Kidney capillary endothelial cell (primary cell): Measurements from ENCODE around the gene SNAI3.

ENCODE experiments used
- DNase-seq: peaks from one replicate; pipeline ENCODE4 v3.0.0-alpha.2; 2018; ENCODE audit warnings: low spot score

SNAI3 gene

DNA sequence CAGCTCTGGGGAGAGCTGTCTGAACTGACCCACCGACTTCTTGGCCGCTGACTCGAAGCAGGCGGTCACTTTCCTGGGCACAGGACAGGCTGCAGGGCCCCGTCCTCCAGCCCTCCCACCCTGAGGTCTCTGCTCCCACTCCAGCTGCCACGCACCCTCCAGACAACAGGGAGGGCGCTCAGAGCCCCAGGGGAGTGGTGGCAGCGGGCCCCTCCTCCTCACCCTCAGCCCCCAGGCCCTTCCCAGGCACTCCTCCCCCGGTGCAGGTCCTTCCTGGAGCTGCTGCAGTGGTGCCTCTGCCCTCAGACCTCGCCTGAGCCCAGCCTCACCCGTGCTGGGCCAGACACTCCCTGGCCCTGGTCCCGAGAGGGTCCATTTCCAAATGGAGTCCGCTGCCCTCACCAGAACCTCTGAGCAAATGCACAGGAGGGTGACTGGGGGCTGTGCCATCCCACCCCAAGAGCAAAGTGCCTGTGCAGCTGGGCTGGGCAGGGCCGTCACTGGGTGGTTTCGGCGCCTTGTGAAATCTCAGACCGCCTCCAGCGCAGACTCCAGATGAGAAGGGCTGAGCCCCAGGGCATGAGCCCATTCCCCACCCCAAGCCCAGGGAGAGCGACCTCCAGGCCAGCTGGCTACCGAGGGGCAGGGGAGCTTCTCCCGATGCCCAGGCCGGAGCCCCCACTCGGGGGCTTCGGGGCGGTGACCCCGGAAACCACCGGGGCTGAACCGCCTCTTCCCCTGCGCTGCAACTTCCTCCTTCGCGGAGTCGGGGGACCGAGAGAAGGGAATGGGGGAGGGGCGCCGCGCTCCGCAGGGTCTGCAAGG, 36.2 kb downstream of the SNAI3 start:
- no peak for DNase-seq

DNA sequence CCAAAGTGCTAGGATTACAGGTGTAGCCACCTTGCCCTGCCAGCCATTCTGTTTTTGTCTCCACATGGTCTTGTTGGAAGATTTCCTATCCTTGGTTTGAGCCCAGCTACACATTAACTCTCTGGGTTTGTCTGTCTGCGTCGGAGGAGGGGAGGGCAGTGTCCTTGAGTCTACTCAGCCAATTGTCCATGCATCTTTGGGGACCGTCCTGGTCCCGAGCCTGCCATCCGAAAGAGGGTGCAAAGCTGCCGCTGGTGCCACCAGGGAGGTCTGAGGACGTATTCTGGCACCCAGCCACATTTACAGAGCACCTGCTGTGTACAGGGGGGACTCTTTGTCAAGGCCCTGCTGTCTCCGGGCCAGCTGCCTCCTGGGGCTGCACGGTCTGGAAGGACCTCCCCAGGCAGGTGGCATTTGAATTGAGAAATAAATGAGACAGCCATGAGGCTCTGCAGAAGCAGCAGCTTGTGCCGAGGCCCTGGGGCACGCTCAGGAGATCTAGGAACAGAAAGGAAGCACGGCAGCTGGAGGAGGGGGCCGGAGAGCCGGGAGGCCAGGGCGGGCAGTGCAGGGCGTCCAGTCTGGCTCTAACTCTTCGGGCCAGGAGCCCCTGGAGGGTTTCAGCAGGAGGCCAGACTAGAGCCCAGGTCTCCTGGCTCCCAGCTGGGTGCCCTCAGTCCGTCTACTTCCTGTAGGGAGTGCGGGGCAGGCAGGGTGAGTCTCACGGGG, 36.9 kb downstream of the SNAI3 start:
- DNase-seq: no peak

DNA sequence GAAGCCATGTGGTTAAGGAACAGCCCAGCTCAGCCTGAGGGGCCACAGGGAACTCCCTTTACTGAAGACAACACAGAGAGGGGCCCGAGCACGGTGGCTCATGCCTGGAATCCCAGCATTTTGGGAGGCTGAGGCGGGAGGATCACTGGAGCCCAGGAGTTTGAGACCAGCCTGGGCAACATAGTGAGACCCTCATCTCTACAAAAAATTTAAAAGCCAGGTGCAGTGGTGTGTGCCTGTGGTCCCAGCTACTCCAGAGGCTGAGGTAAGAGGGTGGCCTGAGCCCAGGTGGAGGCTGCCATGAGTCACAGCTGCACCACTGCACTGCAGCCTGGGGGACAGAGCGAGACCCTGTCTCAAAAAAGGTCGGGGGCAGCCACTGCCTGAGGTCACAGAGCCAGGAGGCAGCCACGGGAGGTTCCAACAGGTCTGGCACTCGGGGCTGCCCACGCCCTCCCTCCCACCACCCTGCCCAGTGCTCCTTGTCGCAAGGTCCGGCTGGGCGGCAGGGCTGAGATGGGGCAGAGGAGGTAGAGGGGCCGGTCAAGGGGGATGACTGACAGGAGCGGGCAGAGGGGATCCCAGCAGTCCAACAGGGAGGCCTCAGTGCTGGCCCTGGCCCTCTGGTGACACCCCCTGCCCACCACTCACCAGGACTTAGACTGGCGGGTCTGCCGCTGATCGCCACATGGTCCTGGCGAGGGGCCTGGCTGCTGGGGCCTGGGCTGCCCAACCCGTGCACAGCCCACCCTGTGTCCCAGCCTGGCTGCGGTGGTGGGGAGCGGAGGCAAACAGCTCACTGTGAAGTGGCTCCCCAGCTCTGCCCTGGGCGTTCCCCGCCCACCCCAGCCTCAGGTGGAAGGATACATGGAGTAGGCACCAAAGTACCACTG, 38.9 kb downstream of the SNAI3 start:
- no peak for DNase-seq

DNA sequence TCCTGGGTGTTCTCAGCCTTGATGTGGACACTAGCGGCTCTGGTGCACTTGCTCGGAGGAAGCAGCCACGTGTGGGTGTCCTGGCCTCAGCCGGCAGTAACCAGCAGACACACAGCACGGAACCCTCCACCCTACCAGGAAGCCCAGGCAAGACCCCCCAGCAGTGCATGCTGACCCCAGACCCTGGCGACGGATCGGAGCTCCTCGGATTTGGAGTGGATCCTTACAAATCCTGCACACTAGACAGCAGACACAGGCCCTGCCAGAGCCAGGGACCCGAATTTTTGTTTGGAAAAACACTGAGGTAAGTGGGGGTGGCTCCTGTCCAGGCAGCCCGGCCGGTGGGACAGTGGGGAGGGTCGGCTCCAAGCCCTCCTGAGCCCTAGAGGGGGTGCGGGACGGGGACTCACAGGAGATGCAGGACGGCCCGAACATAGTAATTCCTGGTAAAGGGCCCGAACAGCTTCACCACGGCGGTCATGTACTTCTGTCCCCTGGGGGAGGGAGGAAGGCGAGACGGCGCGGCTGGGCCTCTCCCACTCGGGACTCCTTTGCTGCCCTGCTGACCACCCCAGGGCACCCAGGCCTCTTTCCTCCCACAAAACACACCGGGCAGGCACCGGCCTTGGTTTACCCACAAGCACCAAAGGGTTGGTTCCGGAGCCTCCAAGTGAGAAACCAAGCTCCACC, 39.8 kb downstream of the SNAI3 start:
- DNase-seq: no peak

DNA sequence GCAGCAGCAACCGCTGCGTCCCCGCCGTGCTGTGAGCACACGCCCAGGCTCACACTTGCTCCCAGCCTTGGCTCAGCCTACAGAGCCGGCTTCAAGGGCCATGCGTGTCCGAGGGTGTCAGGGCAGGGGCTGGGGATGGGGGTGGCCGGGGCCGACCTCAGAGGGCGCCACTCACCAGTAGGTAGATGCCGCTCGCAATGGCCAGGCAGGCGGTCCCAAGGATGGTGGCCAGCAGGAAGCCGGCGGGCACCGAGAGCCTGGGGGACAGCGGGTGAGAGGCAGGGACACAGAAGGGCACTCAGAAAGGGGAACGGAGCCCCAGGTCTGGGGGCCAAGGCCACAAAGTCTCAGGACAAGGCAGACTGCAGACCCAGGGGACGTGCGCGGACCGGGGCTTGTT, 40.4 kb downstream of the SNAI3 start:
- DNase-seq: no peak

DNA sequence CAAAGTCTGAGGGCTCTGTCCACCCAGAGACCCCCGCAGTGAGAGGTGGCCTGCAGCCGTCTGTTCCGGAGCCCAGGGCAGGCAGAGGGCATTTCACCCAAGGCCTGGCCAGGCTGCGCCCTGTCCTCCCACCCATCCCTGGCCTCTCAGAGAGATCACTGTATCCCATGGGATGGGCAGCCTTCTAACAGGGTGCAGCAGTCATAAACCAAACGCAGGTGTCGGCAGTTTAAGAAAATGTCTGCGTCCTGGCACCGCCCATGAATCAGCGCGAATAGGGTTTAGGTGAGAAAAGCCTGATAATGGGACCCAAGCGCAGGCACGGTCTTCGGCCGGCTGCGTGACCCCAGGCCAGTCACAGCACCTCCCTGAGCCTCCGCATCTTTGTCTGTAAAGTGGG, 40.9 kb downstream of the SNAI3 start:
- DNase-seq: no peak

DNA sequence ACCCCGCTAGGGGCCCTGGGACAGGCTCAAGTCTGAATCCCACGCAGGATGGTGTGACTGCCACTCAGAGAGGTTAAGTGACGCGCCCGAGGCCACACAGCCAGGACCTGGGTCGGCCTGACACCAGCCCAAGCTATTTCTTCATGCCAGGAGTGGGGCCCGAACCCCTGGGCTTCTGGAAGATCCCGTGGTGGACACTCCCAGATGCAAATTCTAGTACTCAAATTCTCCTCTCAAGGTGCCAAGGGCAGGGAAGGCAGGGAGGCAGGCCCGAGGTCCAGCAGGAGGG, 42.7 kb downstream of the SNAI3 start:
- no peak for DNase-seq

DNA sequence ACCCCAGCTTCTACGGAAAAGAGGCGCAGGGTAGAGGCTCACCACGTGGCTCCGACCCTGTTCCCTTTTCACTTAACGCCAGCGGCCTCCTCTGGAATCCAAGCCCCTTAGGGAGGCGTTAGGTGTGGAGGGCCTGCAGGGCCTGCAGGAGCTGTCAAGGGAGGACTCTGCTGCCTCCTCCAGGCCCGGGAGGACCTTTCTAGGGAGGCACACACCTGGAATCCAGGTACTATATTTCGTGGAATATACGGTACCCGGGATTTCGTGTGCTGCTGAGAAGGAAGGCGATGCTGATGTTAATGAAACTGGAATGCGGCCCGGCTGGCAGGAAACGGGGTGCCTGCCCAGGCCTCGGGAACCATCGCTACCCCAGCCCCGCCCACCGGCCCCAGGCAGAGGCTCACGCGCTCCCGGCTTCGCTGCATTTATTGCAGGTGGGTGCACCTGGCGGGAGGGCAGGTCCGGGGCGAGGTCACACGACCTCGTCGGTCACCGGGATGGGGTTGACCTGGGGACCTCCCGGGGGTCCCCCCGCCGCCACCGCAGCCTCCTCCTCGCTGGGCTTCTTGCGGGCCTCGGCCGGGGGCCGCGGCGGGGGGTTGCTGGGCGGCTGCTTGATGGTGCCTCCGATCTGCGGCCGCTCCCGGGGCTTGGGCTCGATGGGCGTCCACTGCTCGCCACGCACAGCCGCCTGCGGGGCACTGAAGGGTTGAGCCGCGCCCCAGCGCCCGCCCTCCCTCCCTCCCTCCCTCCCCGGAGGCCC, 43.2 kb downstream of the SNAI3 start:
- DNase-seq: no peak

DNA sequence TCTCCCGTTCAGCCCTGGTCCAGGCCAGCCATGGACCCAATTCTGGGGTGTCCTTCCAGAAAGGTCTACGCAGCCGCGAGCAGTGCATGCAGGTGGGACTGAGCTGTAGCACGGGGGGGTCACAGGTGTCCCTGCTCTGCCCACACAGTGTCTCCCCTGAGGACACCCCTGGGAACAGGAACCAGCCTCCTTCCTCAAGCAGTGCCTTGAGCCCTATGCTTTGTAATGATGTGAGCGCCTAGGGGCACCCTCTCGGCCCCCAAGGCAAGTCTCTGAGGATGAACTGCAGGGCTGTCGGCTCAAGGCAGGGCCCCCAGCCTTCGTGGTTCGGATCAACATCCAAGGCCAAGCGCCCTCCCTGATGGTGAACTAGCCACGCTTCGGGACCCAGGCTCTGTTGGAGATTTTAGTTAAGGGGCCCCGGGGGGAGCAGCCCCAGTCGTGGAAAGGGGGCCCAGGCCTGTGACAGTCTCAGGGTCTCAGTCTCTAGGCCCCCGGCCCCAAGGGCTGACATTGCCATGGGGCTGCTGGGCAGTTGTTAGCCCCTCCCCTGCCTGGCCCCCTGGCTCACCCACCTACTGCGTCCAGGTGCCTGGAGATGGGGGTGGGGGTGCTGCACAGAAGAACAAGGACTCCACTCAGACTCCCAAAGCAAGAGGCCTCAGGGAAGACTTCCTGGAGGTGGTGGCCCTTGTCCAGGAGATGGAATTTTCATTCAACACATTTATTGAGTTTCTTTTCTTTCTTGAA, 45.6 kb downstream of the SNAI3 start:
- DNase-seq: no peak

DNA sequence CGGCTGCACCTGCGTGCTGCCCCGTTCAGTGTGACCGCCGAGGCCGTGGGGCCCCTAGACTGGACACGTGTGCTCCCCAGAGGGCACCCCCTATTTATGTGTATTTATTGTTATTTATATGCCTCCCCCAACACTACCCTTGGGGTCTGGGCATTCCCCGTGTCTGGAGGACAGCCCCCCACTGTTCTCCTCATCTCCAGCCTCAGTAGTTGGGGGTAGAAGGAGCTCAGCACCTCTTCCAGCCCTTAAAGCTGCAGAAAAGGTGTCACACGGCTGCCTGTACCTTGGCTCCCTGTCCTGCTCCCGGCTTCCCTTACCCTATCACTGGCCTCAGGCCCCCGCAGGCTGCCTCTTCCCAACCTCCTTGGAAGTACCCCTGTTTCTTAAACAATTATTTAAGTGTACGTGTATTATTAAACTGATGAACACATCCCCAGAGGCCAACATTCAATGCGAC, 46.2 kb downstream of the SNAI3 start:
- no peak for DNase-seq

DNA sequence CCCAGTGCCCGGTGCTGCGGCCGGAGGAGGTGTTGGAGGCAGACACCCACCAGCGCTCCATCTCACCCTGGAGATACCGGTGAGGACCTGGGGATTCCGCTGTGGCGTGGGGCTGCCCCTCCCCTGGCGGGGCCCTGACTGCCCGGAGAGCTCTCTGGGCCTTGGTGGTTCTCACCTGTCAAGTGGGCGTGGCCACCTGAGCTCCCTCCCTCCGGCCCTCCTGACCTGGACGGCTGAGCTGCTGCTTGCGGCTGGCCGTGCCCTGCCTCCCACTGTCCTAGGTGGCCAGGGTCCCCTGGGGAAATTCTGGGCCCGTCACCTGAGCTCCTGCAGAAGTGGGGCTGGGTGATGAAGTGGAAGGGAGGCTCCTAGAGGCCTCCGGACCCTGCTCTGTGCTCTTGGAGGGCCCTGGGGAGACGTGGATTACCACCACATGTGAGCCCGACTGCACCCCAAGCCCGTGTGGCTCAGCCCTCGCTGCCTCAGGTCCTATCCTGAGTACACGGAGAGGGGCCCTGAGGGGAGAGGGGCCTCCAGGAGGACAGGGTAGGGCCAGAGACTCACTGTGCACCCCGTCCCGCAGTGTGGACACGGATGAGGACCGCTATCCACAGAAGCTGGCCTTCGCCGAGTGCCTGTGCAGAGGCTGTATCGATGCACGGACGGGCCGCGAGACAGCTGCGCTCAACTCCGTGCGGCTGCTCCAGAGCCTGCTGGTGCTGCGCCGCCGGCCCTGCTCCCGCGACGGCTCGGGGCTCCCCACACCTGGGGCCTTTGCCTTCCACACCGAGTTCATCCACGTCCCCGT, 46.9 kb downstream of the SNAI3 start:
- DNase-seq: no peak

DNA sequence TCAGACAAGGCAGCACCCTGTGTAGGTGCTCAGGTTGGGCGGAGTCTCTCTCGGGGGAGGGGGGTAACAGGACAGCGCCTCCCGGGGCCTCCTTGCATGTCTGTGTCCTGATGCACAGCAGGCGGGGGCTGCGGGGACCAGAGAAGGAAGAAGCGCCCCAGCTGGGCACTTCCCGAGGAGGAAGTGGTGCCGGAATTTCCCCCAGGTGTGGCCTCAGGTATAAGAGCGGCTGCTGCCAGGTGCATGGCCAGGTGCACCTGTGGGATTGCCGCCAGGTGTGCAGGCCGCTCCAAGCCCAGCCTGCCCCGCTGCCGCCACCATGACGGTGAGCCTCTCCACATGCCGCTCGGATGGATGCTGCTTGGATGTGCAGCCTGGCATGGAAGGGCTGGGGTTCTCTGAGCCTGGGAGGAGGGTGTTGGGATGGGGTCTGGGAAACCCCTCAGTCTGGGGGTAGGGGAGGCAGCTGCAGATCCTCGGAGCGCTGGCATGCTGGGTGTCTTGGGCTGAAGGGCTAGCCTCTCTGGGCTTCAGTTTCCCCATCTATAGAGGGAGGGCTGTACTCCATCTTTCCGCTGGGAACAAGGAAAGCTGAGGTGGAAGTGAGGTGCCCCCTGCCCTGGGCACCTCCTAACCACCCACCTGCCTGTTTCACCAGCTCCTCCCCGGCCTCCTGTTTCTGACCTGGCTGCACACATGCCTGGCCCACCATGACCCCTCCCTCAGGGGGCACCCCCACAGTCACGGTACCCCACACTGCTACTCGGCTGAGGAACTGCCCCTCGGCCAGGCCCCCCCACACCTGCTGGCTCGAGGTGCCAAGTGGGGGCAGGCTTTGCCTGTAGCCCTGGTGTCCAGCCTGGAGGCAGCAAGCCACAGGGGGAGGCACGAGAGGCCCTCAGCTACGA, 47.7 kb downstream of the SNAI3 start, which contains the start of gene IL17C:
IL17C (plus strand) TSS at position 250 of the 908 bp plus-strand sequence; CDS start at position 320, 70 bp downstream.
- no peak for DNase-seq

DNA sequence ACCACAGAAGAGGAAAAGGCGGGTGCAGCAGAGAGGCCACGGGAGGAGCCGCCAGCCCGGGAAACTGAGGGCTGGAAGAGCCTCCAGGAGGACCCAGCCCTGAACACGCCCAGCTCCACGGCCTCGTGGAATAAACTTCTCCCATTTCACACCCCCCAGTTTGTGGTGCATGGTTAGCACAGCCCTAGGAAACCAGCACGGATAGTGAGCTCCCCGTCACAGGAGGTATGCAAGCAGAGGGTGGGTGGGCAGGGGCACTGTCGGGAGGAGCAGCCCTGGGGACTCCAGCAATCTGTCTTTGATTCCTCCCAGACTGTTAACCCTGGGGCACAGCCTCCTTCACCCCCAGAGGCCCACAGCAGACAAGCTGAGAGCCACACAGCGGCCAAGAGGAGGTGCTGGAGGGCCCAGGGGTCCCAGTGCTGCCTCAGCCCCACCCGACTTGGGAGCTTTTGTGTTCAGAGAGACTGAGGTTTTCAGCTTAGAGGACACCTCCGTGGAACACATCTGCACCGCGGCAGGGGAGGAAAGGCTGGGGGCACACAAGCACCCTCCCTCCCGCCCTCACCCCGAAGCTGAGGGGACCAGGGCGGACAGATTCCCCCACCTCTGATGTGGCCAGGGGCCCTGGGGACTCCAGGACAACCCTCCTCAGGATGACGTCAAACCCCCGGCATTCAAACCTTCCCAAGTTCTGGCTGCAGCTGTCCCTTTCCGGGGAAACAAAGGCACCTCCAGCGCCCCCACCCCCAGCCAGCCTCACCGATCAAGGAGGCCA, 49.6 kb downstream of the SNAI3 start:
- DNase-seq: no peak

DNA sequence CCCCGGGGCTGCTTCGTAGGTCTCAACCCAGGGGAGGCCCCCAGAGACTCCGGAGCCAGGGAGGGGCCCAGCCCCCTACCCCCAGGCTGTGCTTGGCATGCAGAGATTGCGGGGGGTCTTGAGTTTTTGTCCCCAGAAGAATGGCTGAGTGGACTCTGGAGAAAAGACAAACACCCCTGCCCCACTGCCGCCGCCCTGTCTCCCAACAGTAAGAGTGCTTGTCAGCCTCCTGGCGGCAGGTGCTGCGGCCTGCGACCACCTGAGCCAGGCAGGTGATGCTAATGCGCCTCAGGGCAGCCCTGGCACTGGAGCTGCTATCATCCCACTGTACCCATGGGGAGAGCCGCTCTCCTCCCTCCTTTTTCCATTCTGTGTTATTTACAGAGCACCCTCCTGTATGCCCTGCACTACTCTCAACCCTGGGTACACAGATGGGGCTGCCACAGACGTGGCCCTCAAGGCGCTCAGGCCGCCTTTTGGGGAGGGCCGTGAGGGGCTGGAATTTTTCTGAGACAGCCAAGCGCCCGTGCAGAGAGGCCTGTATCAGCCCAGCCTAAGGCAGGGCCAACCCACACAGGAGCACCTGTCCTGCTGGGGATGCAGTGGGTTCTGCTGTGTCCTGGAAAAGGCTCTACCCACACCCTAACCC, 50.5 kb downstream of the SNAI3 start:
- no peak for DNase-seq

DNA sequence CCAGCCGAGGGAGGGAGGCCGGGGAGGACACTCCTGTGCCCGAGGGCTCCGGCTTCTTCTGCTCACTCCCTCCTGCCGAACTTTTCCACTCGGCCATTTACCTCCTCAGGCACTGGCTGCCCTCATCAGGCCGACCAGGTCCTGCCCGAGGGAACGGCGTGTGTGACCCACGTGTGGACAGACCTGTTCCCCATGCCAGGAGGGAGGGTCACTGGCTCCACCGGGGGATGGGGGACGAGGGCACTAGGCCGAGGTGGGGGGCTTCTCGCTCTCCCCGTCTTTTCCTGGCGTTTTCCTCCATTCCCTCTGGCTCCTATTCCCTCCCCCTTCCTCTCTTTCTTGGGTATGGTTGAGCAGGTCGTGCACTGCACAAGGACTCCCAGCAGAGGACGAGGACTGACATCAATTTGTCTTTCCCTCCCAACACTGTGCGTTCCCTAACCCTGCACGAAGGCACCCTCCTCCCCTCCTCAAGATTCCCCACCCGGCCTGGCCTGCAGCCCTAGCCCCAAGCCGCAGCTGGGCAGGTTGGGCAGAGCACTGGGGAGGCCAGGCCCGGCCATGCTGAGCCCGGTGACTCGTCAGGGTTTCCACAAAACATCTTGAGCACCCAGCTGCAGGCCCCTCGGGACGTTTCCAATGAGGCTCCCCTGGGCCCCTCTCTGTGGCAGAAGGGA, 51.2 kb downstream of the SNAI3 start:
- DNase-seq: no peak

DNA sequence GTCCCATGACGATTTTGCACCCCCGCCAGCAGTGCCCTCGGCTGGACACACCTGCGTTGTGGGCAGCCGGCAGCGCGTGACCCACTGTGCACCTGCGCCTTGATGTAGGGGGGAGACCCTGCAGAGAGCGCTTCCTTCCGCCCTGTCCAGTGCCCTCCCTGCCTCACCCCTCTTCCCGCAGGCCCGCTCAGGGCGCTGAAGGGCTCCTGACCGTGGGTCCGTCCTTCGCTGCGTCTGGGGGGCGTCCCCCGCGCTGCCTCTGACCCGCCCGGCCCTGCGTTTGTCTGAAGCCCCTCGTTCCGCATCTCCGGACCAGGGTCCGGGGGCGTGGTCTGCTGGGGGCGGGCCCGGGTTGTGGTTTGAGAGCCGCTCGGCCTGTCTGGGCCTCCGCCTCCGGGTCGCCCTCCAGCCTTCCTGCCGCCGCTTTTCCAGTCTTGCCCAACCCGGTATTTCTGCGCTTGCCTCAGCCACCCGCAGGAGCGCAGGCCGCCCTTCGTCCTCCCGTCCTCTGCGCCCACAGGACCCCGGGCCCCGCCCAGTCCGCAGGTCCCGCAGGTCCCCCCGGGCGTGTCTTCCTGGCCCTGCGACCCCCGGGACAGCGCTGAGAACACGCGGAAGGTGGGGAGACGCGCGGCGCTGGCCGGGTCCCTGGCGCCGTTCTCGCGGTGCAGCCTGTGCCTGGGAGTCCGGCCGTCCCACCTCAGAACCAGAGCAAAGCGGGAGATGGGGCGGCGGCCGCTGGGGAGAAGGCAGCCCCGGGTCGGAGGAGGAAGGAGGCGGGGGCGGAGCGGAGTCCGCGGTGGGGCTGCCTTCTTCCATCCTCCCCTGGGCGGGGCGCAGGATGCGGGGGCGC, 51.9 kb downstream of the SNAI3 start:
- no peak for DNase-seq
